ENCODE data around the gene LRRC36. TPM values are rescaled to one million over a fixed set of nuclear protein-coding genes. Genes with fewer than 3 reads are reported as not detected.

LRRC36 gene
- total and polyA plus RNA-seq, 10 of the 15 experiments (the other 5 are each of a cell fraction or from before 2014, with no cell fraction given), result 0.45 to 2.0 (median 0.75) TPM; not detected in 1

GRCh38 chr16:67406111-67406971 is 79.7 kb downstream of the LRRC36 start:
- ChIA-PET SMC1A (ENCODE audit: uncharacterized antibody, unreplicated experiment) (no interaction called here), RAD21 (ENCODE audit: unreplicated experiment) (interaction anchor here (1.3 kb wide), 1 partner anchor 145 kb away, joined by 3 read pairs; no protein-coding TSS in a partner anchor), CTCF (interaction anchor here (0.6 kb wide), 1 partner anchor 125 kb away, joined by 3 read pairs; no protein-coding TSS in a partner anchor), POLR2A (no interaction called here)
- Histone ChIP-seq H4K20me1 (ENCODE audit: control insufficient read depth, insufficient read depth) (no peaks in the 10 kb centered on the region), H3K4me1 (ENCODE audit: control insufficient read depth, insufficient read depth, low read length) (no peaks in the 10 kb centered on the region), H3K36me3 (ENCODE audit: control insufficient read depth in 2 of 2, insufficient read depth in 2 of 2, low read length in 1 of 2) (no peaks in the 10 kb centered on the region), H3K9ac (ENCODE audit: control insufficient read depth, insufficient read depth, low read length) (no peak overlapping the region), H3K79me2 (ENCODE audit: control insufficient read depth, insufficient read depth, low read length) (no peaks in the 10 kb centered on the region), H2AFZ (ENCODE audit: control insufficient read depth, low read depth, low read length) (no peak overlapping the region), H3K4me3 (no peak overlapping the region), H3K9me3 (replicated peaks; ENCODE audit: control insufficient read depth, insufficient read depth, low read length) (no peaks in the 10 kb centered on the region), H3K27me3 (replicated peaks in 1 of 2; ENCODE audit: control insufficient read depth in 2 of 2, insufficient read depth in 2 of 2, low read length in 1 of 2) (no peaks in the 10 kb centered on the region; a peak in 1 of 4 replicates), H3K4me2 (ENCODE audit: control insufficient read depth, insufficient read depth) (no peak overlapping the region), H3K27ac (ENCODE audit: control insufficient read depth, insufficient read depth) (no peak overlapping the region)
- FAIRE-seq (no peak), DNase-seq (ENCODE audit: low read depth, low spot score) (no peak), ATAC-seq (no peak)
- BruUV-seq (replicated peaks), result no TSS peak
- in situ Hi-C loops (cut with MboI) (loop anchor here (25.0 kb wide), 1 partner anchor 419 kb away; the partner anchor contains the start of gene CES4A), intact Hi-C loops (cut with micrococcal nuclease; ENCODE audit: unreplicated experiment) (no loop called here)
- 47% methylated on average over 18 of the region's 18 CpGs for WGBS (ENCODE audit: insufficient coverage, insufficient replicate concordance, low lambda C conversion rate, missing lambda C conversion rate)
- TF ChIP-seq USF2 (IDR thresholded peaks at IDR 0.05; ENCODE audit: borderline replicate concordance, low read depth, low read length) (no peak), FOXK2 (IDR thresholded peaks at IDR 0.05) (no peak), KAT2A (conservative IDR thresholded peaks at IDR 0.05; ENCODE audit: control insufficient read depth, low read depth, low read length) (no peak), DPF2 (IDR thresholded peaks at IDR 0.05) (no peak)
